Renal pelvis (tissue), 3 donors: ENCODE measurements around the gene NRCAM. TPM values are rescaled to one million over a fixed set of nuclear protein-coding genes. Genes with fewer than 3 reads are reported as not detected.

Source experiments
- polyA plus RNA-seq, 3 donors: library from polyadenylated mRNA; unstranded; fragments of 120-200 nt; gene quantifications; one replicate each; pipeline ENCODE4 v1.2.1, GENCODE V29; 2013; ENCODE audit not compliant: insufficient read length in 3 of 3

Gene NRCAM
- polyA plus RNA-seq, 3 donors, result 18.2 to 24.8 (median 20.4) TPM

Other genes starting within 250 kb of the NRCAM start
- gene PNPLA8, start 69.7 kb upstream of the NRCAM start, polyA plus RNA-seq, result 10 to 100 TPM; 34.7 to 43.4 (median 35.2) TPM
- gene THAP5, start 113.3 kb upstream of the NRCAM start, polyA plus RNA-seq, result 10 to 100 TPM; 28.6 to 37.7 (median 33.9) TPM
- gene DNAJB9, start 113.4 kb upstream of the NRCAM start, polyA plus RNA-seq, result 10 to 100 TPM; 36.8 to 42.7 (median 42.3) TPM